ENCODE results near the gene COCH.

DNA sequence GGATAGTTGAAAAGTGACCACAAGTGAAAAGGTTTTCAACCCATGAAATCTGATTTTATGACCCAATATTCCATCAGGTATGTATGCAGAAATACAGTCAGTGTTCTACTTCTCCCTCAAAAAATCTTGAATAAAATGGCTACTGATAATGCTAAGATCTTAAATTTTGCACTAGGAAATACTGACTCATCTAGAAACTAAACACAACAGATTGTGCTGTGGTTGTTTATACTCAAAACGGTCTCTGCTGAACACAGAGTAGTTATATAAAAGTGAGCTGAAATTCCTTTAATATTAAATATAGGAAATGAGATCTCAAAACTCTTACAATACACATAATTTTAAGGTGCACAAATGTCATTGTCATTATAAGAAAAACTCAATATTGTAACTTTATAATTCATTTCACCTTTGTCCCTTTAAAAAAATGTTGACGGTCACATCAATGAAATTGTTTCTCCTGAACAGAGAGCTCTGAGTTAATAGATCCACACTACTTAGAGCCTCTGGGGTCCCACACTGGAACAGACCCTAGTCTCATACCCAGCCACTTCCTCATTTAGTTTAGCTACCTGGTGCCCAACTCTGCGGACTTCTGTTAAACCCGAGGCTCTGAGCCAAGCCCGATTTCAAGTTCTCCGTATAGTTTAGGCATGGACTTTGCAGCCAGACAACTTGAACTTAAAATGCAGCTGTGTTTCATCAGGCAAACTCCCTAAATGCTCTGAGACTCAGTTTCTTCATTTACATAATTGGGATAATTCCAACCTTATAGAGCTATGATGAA, 9.3 kb downstream of the COCH start:
- no peak for TF ChIP-seq TAF1 (IDR thresholded peaks at IDR 0.05; ENCODE audit: low read depth)
- TF ChIP-seq TCF12 (IDR thresholded peaks at IDR 0.05; ENCODE audit: low read depth), result no peak
- no peak for TF ChIP-seq TEAD4 (IDR thresholded peaks at IDR 0.05)
- TF ChIP-seq, protein P1, sequence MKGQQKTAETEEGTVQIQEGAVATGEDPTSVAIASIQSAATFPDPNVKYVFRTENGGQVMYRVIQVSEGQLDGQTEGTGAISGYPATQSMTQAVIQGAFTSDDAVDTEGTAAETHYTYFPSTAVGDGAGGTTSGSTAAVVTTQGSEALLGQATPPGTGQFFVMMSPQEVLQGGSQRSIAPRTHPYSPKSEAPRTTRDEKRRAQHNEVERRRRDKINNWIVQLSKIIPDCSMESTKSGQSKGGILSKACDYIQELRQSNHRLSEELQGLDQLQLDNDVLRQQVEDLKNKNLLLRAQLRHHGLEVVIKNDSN (IDR thresholded peaks at IDR 0.05), result no peak
- TF ChIP-seq EP300 (IDR thresholded peaks at IDR 0.05; ENCODE audit: borderline replicate concordance), result no peak
- TF ChIP-seq, protein P2, sequence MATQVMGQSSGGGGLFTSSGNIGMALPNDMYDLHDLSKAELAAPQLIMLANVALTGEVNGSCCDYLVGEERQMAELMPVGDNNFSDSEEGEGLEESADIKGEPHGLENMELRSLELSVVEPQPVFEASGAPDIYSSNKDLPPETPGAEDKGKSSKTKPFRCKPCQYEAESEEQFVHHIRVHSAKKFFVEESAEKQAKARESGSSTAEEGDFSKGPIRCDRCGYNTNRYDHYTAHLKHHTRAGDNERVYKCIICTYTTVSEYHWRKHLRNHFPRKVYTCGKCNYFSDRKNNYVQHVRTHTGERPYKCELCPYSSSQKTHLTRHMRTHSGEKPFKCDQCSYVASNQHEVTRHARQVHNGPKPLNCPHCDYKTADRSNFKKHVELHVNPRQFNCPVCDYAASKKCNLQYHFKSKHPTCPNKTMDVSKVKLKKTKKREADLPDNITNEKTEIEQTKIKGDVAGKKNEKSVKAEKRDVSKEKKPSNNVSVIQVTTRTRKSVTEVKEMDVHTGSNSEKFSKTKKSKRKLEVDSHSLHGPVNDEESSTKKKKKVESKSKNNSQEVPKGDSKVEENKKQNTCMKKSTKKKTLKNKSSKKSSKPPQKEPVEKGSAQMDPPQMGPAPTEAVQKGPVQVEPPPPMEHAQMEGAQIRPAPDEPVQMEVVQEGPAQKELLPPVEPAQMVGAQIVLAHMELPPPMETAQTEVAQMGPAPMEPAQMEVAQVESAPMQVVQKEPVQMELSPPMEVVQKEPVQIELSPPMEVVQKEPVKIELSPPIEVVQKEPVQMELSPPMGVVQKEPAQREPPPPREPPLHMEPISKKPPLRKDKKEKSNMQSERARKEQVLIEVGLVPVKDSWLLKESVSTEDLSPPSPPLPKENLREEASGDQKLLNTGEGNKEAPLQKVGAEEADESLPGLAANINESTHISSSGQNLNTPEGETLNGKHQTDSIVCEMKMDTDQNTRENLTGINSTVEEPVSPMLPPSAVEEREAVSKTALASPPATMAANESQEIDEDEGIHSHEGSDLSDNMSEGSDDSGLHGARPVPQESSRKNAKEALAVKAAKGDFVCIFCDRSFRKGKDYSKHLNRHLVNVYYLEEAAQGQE (IDR thresholded peaks at IDR 0.05; ENCODE audit: low read depth), result no peak
- TF ChIP-seq RAD21 (IDR thresholded peaks at IDR 0.05; ENCODE audit: low read depth), result no peak
